NCI-H2081 treated with DMSO at 0.1 percent for 48 hours (cell line): ENCODE results near the gene MIA3.
"Not testable (repeated sequence)": the region's sequence is repeated elsewhere in the genome, so short reads cannot be mapped to it uniquely, and the experiment has no call there.

Experiments used
- DNase-seq: peaks from one replicate; lab custom pipeline; 2025; lab: John Stamatoyannopoulos, UW

MIA3 gene

GRCh38 chr1:222618001-222618879 lies at the start of gene MIA3:
Gene MIA3, plus strand, starts transcription at chr1:222618097. Its CDS starts 14 bp downstream, at chr1:222618111.
- DNase-seq, result no peak

- no peak for DNase-seq
Observed at GRCh38 chr1:222570837-222571236, 47.1 kb upstream of the MIA3 start.

GRCh38 chr1:222579316-222579715 lies 38.6 kb upstream of the MIA3 start:
- DNase-seq, result no peak

- no peak for DNase-seq
Observed at GRCh38 chr1:222582099-222582774, 35.7 kb upstream of the MIA3 start.

GRCh38 chr1:222583079-222583478 lies 34.8 kb upstream of the MIA3 start:
- no peak for DNase-seq

- no peak for DNase-seq
Observed at GRCh38 chr1:222586842-222587241, 31.1 kb upstream of the MIA3 start.

- DNase-seq, result no peak
Observed at GRCh38 chr1:222588135-222588534, 29.8 kb upstream of the MIA3 start.

GRCh38 chr1:222589462-222590302 lies 28.2 kb upstream of the MIA3 start, which contains the start of gene TAF1A:
Gene TAF1A, minus strand, starts transcription at chr1:222589933.
- DNase-seq, result peak; percentile 69

GRCh38 chr1:222592171-222592570 lies 25.7 kb upstream of the MIA3 start:
- no peak for DNase-seq

- DNase-seq, result no peak
Observed at GRCh38 chr1:222594789-222595188, 23.1 kb upstream of the MIA3 start.

- DNase-seq, result no peak
Observed at GRCh38 chr1:222596696-222597095, 21.2 kb upstream of the MIA3 start.

- peak; percentile 88 for DNase-seq
Observed at GRCh38 chr1:222600281-222600680, 17.6 kb upstream of the MIA3 start.

GRCh38 chr1:222601257-222601656 lies 16.6 kb upstream of the MIA3 start:
- DNase-seq, result no peak

- no peak for DNase-seq
Observed at GRCh38 chr1:222606757-222607156, 11.1 kb upstream of the MIA3 start.

GRCh38 chr1:222609111-222609510 lies 8.8 kb upstream of the MIA3 start:
- not testable (repeated sequence) for DNase-seq

- DNase-seq, result no peak
Observed at GRCh38 chr1:222610728-222611127, 7.2 kb upstream of the MIA3 start.

- no peak for DNase-seq
Observed at GRCh38 chr1:222613627-222614026, 4.3 kb upstream of the MIA3 start.

- DNase-seq, result no peak
Observed at GRCh38 chr1:222616525-222616924, 1.4 kb upstream of the MIA3 start.

GRCh38 chr1:222617367-222617951 lies 438 bp upstream of the MIA3 start:
- DNase-seq, result peak; percentile 79

GRCh38 chr1:222618880-222619596 lies 1.1 kb downstream of the MIA3 start:
- DNase-seq, result no peak

- no peak for DNase-seq
Observed at GRCh38 chr1:222620566-222620965, 2.7 kb downstream of the MIA3 start.
